Keratinocyte (primary cell): ENCODE data around the gene PLPPR1.

Experiments used
- EZH2 ChIP-seq: IDR thresholded peaks from one replicate; pipeline ENCODE4 v1.6.1; 2012; ENCODE audit warnings: inconsistent platforms, mild to moderate bottlenecking, low read length, moderate library complexity
- TF ChIP-seq, protein P1 (sequence below), 3 experiments: IDR thresholded peaks in 1 of 3; conservative IDR thresholded peaks in 1 of 3; optimal IDR thresholded peaks in 1 of 3; 2 replicates in 2 of 3; 3 replicates in 1 of 3; pipeline versions ENCODE3 to v1.5.1; 2011; ENCODE audit warnings: low read length in 3 of 3, mild to moderate bottlenecking in 3 of 3, moderate library complexity in 2 of 3, control low read depth in 1 of 3, inconsistent platforms in 1 of 3; ENCODE audit not compliant: insufficient read depth in 2 of 3; ENCODE audit errors: extremely low read depth in 1 of 3

DNA sequence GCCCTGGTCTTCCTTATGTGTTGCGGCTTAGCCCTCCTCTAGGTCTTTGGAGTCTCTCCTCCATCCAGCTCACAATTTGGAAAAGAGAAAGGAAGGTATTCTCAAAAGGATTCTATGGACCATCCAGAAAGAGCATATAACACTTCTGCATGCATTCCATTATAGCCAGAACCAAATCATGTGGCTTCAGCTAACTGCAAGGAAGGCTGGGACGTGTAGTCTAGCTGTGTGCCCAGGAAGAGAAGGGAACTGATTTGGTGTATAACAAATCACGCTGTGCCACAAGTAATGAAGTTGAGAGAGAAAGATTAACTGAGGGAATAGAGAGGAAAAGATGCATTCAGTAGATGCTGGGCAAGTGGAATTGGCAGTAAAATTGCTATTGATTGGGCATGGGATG is 43.7 kb downstream of the PLPPR1 start:
- TF ChIP-seq, protein P1, sequence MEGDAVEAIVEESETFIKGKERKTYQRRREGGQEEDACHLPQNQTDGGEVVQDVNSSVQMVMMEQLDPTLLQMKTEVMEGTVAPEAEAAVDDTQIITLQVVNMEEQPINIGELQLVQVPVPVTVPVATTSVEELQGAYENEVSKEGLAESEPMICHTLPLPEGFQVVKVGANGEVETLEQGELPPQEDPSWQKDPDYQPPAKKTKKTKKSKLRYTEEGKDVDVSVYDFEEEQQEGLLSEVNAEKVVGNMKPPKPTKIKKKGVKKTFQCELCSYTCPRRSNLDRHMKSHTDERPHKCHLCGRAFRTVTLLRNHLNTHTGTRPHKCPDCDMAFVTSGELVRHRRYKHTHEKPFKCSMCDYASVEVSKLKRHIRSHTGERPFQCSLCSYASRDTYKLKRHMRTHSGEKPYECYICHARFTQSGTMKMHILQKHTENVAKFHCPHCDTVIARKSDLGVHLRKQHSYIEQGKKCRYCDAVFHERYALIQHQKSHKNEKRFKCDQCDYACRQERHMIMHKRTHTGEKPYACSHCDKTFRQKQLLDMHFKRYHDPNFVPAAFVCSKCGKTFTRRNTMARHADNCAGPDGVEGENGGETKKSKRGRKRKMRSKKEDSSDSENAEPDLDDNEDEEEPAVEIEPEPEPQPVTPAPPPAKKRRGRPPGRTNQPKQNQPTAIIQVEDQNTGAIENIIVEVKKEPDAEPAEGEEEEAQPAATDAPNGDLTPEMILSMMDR (optimal IDR thresholded peaks at IDR 0.05 in 1 of 3, IDR thresholded peaks at IDR 0.05 in 1 of 3, conservative IDR thresholded peaks at IDR 0.05 in 1 of 3; ENCODE audit: extremely low read depth in 1 of 3, insufficient read depth in 2 of 3, low read length in 3 of 3), result no peak
- no peak for TF ChIP-seq EZH2
